ES-I3 (cell line): ENCODE data around the gene DCLK1.

Experiments used
- H3K36me3 ChIP-seq: 2 replicates; pipeline ENCODE4 v1.6.1; 2013; ENCODE audit warnings: mild to moderate bottlenecking, low read length, control low read depth, moderate library complexity; ENCODE audit not compliant: insufficient read depth
- H3K4me1 ChIP-seq: 2 replicates; pipeline ENCODE4 v1.6.1; 2013; ENCODE audit warnings: mild to moderate bottlenecking, control low read depth, low read length; ENCODE audit not compliant: insufficient read depth
- H3K9ac ChIP-seq: 2 replicates; pipeline ENCODE4 v1.6.1; 2013; ENCODE audit warnings: low read depth, mild to moderate bottlenecking, low read length, moderate library complexity
- H3K9me3 ChIP-seq: 2 replicates; pipeline ENCODE4 v1.6.1; 2013; ENCODE audit warnings: mild to moderate bottlenecking, low read length, moderate library complexity; ENCODE audit not compliant: control insufficient read depth, insufficient read depth

The DCLK1 gene

GRCh38 chr13:35724446-35724845 is 406.7 kb downstream of the DCLK1 start:
- H3K4me1 ChIP-seq: 0 out of 2 replicates have a peak, but pooled peaks cover 4% of the 10 kb centered on the region
- H3K9ac ChIP-seq: no peak overlapping the region
- no peaks in the 10 kb centered on the region for H3K36me3 ChIP-seq
- no peaks in the 10 kb centered on the region for H3K9me3 ChIP-seq

DNA sequence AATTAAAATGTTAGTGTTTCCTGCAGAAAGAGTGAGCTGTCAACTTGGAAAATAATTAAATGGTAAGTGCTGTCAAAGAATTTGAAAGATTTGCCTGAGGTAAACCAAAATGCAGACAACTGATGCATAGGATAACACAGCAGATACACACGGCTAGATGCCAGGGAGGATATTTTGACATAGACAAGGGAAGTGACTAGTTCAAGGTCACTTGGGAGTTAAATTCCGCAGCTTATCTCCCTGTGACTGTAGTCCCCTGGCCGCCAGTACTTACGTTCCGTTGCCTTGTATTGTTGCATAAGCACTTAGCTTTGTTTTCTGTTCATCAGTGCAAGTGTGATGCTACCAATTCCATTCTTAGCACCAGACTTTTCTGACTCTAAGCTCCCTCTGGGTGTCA is 407.4 kb downstream of the DCLK1 start:
- 0 out of 2 replicates have a peak, but pooled peaks cover 4% of the 10 kb centered on the region for H3K4me1 ChIP-seq
- no peaks in the 10 kb centered on the region for H3K9me3 ChIP-seq
- no peaks in the 10 kb centered on the region for H3K36me3 ChIP-seq
- no peak overlapping the region for H3K9ac ChIP-seq

GRCh38 chr13:35723053-35723461 is 408.1 kb downstream of the DCLK1 start:
- Histone ChIP-seq H3K36me3 (no peaks in the 10 kb centered on the region), H3K4me1 (0 out of 2 replicates have a peak, but pooled peaks cover 4% of the 10 kb centered on the region), H3K9me3 (no peaks in the 10 kb centered on the region), H3K9ac (no peak overlapping the region)

GRCh38 chr13:35722458-35723052 is 408.6 kb downstream of the DCLK1 start:
- H3K4me1 ChIP-seq: 0 out of 2 replicates have a peak, but pooled peaks cover 4% of the 10 kb centered on the region
- H3K36me3 ChIP-seq: no peaks in the 10 kb centered on the region
- H3K9ac ChIP-seq: no peak overlapping the region
- H3K9me3 ChIP-seq: no peaks in the 10 kb centered on the region

DNA sequence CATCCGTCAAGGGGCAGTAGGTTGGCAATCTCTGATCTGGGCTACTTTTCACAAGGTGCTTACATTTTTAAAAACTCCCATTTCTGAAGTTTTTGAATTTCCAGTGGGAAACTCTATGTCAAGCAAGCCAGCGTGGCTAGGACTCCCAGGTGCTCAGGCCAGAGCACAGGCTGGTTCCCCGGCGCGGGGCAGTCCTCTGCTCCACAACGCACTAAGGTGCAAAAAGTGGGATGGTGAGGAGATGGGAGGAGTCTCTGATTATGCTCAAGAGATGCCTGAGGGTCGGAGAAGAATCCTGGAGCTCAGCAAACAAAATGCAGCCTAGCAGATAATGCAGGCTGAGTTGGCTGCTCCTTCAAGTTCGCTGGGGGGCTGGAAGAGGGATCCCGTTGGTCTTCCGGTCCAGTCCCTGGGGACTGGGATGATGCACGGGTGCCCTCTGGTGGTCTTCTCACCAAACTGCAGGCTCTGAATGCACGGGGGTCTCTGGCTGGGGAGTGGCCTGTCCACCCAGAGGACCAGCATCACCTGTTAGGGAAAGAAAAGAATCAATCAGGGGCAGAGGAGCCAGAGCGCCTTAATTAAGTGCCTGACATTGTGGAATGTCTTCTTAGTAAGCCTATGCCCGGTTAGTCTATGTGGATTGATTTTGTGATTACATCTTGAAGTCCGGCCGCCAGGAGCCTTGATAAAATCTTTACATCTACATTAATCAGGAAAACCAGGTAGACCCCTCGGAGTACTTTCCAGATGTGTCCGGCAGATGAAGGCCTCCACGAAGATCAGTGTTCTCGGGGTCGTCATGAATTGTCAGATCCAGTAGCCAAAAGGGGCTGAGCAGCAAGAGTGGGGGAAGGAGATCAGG is 410.3 kb downstream of the DCLK1 start:
- no peak overlapping the region for H3K9ac ChIP-seq
- 0 out of 2 replicates have a peak, but pooled peaks cover under 1% of the 10 kb centered on the region for H3K4me1 ChIP-seq
- no peaks in the 10 kb centered on the region for H3K36me3 ChIP-seq
- H3K9me3 ChIP-seq: no peaks in the 10 kb centered on the region

DNA sequence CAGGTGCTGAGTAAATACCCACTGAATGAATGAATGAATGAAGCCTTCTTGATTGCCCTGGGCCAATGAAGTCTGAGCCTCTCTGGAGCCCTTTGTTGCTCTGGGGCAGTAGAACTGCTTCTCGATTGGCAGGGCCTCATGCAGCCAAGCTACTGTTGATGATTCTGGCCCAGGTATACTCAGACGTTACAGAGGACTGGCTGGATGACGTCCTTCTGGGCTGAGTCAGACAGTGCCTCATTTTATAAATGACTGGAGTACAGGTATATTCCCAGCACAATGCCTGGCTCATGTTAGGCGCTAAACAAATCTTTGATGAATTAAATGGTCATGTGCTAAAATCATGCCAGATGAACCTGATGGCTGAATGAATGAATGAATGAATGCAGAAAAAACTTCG is 410.9 kb downstream of the DCLK1 start:
- Histone ChIP-seq H3K9me3 (no peaks in the 10 kb centered on the region), H3K9ac (no peak overlapping the region), H3K36me3 (no peaks in the 10 kb centered on the region), H3K4me1 (no peaks in the 10 kb centered on the region)
